GM19468 (cell line): ENCODE data around the gene CTNNA2.
"Not testable (repeated sequence)": the region's sequence is repeated elsewhere in the genome, so short reads cannot be mapped to it uniquely, and the experiment has no call there.

Experiments used
- ATAC-seq: cut with Tn5 transposase; IDR thresholded peaks from one replicate; pipeline ENCODE4 v1.9.1; 2021; ENCODE audit warnings: mild to moderate bottlenecking, moderate library complexity, moderate number of reproducible peaks; ENCODE audit not compliant: unreplicated experiment; ENCODE audit errors: extremely low read depth

The CTNNA2 gene

DNA sequence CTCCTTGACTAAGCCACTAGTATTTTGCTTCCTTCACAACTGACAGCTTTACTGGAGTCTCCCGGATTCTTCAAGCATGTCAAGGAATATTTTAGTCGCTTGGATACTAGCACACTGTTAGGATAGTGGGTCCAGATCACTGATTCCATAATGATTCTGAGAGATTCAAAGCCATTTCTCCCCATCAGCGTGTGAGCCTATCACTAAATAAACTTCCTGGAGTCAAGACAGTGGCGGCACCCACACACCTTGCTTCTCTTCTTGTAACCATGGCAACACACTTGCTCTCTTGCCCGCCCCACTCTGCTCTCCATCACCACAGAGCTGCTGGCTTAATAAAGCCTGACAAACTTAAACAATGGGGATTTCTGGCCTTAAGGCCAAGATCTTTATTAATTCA lies 546.6 kb downstream of the CTNNA2 start:
- ATAC-seq, result no peak

DNA sequence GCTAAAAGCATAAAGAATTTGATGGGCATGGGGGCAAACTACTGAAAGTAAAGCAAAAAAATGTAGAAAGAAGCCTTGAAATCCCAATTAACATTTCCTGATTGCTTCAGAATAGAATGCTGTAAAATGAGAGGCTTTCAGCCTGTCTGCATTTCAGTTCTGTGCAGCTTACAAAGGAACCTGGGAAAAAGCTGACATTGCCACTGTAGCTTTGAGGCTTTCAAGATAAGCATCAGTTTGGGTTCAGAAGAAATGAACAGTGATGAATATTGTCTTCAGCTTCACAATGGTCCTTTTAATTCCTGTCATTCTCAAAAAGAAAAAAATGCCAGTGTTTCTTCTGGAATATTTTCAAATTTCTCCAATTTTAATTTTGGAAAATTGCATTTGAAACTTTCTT lies 549.0 kb downstream of the CTNNA2 start:
- no peak for ATAC-seq

DNA sequence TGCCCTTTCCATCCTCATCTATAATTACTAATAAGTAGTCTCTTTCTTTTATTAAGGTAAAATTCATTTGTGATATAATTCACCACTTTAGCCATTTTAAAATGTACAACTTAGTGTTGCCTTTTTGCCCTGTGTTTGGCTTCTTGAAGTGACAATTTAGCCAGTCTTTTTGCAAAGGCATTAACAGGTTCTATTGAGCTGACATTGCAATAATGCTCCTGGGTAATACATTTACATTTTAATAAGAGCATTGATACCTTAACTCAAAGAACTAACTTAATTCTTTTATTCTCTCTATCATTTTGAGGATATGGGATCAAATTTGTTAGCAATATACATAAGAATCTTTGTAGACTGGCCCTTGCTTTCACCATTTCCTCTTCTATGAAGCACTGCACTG lies 549.4 kb downstream of the CTNNA2 start:
- no peak for ATAC-seq

DNA sequence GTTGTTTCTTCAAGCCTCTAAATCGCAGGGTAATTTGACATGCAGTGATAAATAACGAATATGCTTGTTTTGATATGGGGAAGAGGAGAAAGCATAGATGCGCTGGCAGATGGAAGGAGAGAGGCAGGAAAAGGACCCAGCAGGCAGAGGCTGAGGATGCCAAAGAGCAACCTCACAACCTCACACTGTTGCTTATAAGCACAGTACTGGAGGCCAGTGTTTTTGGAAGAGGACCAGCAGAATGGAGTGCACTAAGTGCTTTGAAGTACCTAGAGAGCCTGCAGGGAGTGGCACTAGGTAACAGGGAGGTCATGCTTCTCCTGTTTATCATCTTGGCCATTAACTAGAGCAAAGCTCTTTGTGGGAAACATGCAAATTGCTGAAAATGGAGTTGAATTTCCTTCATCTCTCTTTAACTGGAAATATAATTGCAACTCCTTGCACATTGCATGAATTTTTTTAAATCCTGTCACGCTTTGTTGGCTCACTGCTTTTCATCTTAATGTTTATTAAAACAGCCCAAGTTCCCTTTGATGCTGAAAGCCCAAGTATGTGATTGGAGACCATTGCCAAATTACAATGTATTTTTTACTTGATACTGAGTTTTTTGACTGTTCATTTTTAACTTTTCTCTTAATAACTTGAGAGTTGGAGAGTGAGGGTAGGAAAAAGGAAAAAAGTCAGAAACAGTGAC lies 555.3 kb downstream of the CTNNA2 start:
- ATAC-seq, result no peak

DNA sequence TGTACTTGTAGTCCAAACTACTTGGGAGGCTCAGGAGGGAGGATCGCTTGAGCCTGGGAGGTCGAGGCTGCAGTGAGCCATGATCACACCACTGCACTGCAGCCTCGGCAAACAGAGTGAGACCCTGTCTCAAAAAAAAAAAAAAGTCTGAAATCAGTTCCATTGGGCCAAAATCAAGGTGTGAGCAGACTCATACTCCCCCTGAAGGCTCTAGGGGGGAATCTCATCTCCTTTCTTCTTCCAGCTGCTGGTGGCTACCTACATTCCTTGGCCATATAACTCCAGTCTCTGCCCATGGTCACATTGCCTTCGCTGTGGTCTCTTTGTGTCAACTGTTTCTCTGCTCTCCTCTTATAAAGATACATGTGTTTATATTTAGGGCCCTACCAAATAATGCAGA lies 557.7 kb downstream of the CTNNA2 start:
- ATAC-seq, result no peak

DNA sequence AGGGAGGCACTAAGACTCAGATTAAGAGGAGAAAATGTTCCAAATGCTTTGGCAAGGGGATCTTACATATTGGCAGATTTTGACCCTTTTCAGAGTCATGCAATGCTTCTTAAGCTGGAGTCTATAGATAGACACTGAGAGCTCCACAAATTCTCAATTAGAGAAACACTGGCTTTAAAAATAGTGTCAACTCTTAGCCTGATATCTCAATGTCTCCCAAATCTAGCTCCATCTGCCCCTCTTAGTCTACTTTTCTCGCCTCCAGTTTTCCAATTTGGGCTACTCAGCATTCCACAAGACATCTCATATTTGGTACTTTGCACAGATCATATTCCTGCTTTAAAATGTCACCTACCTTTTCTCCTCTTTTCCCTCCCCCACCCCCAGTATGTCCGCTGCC lies 559.1 kb downstream of the CTNNA2 start:
- ATAC-seq, result no peak

DNA sequence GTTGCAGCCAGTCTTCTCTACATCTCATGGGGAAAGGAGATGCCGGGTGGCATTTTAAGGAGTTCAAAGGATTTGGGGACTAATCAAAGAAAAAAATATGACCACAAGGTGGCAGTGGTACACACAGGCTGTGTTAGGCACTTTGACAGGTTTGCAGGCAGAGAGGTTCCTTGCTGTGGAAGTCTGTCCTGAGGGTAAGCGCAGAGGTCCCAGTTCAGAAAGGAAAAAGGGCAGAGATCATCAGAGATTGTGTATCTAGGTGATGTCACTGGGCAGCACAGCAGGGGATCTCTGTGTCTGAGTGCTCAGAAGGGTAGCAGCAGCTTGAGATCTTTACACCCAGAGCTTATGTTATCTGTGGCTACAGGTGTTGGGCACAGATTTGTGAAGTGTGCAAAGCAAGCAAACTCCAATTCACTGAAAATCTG lies 560.3 kb downstream of the CTNNA2 start:
- no peak for ATAC-seq

DNA sequence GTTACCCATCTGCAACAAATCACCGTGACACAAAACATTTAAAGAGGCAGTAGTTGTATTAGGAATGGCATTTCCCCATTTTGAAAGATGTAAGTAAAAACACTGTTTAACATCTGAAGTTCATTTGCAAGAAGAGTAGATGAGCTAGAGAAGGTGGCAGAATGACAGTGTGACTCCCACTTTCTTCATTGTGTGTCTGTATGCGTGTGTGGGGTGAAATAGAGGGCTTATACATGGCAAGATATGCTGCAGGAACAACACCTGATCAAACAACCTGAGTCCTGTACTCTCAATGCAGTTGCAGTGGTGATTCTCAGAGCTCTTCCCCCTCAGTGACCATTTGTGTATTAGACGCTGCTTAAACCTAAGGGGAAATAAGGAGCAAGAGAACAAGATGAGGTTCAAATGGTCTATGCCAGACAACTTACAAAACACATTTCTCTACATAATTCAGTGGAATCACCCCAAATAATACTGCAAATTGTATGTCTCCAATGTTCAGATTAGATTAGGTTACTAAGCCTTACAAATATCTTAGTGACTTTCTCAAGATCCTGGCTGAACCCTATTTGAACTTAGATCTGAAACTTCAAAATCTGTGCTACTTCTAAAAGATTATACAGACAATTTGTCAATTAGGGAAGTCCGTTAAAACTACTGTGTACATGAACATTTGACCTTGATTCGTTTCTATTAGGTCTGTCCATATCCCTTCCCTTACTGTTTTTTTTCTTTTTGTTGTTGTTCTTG lies 561.6 kb downstream of the CTNNA2 start:
- ATAC-seq, result no peak

DNA sequence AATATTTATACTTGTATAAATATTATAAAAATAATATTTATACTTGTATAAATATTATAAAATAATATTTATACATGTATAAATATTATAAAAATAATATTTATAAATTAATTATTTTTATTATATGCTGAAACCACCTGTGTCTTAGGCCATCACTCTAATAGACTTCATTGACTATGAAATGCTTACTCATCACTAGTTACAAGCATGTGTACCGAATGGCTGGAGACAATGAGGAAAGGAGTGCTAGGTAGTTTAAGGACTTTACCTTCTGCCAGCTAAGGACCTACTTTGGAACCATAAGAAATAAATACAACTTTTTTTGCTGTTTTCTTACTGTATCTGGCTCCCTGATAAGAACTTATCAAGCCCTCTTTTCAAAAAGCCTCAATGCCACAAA lies 562.9 kb downstream of the CTNNA2 start:
- no peak for ATAC-seq

DNA sequence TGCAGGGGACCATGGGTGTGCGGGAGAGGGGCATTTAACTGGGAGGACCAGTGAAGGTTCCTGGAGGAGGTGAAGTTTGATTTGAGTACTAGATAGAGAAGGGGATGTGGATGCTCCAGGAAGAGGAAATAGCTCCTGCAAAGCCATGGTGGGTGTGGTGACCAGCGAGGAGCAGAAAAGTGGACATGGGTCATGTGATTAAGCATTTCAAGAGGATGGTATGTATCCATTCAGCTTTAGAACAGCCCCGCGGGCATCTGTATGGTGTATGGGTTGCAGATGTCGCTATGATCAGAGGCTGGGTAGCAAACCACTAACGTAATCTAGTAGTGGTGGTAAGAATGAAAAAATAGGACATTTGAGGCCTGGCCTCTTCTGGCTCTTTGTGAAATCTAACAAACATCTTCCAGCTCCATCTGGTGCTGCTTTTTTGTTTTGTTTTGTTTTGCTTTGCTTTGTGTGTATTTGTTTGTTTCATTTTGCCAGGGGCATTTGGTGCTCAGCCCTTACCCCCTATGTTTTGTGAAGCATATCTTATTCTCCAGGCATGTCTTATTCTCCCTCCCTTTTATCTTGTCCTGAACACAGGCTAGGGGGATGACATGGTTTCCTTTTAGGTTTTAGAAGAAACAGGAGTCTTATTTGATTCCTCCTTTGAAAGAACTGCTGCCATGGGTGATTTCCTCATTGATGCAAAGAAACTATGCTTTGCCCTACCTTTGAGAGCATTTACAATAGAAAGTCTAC lies 565.6 kb downstream of the CTNNA2 start:
- no peak for ATAC-seq

DNA sequence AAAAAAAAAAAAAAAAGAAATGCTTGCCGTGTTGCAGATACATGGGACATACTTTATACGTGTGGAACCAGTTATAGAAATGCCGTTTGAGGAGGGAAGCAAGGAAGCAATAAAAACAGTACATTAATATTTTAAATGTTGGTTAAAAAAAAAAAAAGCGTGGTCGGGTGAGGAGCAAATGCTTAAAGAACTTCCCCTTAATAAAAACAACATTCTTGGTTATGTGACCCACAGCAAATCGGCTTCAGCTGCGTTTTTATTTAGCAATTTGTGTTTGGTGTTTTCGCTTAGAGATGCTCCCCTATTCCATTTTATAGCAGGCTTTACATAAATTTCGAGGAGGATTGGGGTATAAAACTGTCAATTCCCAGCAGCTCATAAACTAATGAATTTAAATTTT lies 568.1 kb downstream of the CTNNA2 start:
- ATAC-seq, result no peak

DNA sequence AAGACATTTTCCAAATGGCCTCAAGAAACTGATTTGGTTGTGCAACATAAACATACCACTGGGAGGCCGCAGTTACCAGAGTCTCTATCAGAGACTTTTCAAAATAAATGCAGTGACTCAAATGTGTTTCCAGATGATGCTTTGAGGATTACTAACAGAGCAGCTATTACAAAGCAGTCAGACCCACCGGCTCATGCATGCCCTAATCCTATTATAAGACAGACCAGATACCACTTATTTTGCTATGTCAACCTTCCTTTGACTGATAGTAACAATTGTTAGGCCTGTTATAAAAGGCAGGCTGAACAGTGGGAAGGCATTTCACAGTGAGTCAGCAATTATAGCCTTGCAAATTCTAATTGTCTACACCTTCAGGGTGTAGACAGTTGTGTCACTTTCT lies 574.0 kb downstream of the CTNNA2 start:
- no peak for ATAC-seq

DNA sequence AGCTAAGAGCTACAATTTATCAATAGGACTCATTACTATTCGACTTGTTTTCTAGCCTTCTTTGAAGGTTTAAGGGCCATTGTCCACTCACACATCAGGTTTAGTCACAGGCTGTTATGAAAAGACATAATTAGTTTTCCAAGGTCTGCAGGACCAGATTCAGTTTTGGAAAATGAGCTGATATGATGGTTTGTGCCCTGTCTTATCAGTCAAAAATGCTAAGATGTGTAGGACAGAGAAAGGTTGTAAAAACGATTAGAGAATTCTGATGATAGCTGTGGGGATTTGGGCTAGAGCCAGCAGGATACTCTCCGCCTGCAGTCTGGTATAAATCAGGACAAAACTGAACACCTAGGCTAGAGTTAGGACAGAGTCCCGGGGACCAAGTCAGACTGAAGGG lies 578.4 kb downstream of the CTNNA2 start:
- ATAC-seq, result no peak

DNA sequence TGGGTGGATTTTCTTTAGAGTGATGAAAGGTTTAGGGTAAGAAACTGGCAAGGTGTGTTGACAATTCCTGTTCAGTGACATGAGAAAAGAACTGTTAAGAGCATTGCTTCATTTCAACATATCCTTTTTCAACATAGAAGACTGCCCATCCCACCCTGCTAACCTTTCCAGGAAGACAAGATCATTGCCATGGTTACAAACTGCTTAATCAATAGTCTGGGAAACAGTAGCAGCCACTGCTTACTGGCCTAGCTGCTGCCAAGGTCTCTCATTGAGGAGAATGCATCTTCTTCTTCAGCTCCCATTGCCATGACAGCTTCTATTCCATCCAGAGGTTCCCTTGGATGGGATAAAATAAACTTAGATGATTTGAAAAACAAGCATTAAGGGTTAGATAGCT lies 579.6 kb downstream of the CTNNA2 start:
- no peak for ATAC-seq

DNA sequence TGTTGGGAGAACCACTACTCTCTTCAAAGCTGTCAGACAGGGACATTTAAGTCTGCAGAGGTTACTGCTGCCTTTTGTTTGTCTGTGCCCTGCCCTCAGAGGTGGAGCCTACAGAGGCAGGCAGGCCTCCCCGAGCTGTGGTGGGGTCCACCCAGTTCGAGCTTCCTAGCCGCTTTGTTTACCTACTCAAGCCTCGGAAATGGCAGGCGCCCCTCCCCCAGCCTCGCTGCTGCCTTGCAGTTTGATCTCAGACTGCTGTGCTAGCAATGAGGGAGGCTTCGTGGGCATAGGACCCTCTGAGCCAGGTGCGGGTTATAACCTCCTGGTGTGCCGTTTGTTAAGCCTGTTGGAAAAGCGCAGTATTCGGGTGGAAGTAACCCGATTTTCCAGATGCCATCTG lies 585.7 kb downstream of the CTNNA2 start:
- not testable (repeated sequence) for ATAC-seq

DNA sequence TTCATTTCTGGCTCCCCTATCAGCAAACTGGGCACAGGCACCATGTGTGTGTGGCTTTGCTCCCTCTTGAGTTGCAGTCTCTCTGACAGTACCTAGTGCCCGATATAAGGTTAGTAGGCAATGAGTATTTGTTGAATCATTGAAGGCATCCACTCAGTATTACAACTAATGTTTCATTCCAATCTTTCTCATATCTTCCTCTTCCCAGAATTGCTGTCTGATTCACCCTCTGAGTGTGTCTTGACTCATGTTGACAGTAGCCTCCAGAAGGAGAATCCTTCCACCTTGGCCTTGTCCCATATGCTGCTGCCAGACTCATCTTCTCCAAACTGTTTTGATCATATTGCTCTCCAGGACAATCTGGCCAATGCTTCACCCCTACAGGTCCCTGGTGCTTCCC lies 589.2 kb downstream of the CTNNA2 start:
- ATAC-seq, result no peak

DNA sequence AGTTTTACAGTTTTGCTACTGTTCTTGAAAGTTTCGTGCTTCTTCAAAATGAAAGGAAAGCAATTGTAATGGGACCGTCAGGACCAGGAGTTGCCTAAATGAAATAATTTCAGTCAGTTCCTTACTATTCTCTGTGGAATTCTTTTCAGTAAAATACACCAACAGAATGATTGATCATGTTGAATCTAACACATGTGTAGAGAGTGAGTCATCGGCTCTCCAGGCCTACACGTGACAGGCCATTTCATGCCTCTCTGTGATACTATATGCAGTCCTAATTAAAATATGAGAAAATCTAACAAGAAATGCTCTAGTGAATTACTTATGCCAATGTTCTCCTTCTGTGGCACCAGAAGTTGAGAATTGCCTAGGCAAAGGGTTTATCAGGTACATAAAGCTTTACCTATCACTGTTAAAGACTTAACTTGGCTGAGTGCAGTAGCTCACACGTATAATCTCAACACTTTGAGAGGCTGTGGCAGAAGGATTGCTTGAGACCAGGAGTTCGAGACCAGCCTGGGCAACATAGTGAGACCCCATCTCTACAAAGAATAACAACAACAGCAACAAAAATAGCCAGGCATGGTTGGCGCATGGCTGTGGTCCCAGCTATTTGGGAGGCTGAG lies 592.3 kb downstream of the CTNNA2 start:
- ATAC-seq, result no peak

DNA sequence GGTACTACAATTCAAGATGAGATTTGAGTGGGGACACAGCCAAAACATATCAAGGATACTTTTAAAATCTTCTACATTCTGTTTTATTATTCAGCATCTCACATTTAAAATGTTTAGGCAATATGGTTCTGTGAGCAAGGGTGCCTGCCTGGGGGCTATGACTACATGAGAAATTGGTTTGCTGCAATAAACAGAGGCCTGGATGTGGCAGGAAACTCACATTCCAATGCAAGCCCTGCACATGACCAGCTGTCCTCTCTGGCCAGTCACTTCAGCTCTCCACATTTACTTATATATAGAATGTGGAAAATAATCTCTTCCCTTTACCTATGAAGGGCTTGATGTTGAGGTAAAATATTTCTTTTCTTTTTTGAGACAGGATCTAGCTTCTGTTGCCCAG lies 598.3 kb downstream of the CTNNA2 start:
- no peak for ATAC-seq

DNA sequence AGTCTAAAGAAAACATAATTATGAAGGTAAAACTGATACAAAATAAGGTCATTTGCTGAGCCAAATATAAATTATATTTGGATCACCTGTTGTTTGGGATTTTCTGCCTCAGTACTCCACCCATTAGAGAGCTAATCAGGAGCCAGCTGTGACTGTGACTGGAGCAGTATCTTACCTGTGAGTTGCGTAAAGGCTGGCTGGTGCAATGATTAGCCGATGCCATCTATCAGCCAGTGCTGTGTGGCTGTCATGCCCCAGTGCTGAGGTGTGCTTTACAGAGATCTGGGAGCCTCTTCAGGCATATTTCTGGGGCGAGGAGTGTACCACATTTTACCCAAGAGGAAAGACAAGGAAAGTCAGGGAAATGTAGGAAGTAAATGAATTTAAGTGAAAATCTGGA lies 599.9 kb downstream of the CTNNA2 start:
- no peak for ATAC-seq

DNA sequence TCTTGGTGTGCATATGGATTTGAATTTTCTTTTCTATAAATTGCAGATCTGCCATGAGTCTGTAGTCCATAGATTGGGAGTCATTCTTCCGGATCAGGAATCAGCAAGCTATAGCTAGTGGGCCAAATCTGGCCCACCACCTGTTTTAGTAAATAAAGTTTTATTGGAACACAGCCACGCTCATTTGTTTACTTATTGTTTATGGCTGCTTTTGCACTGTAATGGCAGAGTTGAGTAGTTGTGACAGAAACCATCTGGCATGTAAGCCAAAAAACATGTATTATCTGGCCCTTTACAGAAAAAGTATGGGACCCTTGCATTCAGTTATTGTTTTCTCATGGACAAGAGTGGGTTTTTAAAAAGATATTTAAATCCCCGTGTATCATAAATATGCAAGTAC lies 600.5 kb downstream of the CTNNA2 start:
- no peak for ATAC-seq

DNA sequence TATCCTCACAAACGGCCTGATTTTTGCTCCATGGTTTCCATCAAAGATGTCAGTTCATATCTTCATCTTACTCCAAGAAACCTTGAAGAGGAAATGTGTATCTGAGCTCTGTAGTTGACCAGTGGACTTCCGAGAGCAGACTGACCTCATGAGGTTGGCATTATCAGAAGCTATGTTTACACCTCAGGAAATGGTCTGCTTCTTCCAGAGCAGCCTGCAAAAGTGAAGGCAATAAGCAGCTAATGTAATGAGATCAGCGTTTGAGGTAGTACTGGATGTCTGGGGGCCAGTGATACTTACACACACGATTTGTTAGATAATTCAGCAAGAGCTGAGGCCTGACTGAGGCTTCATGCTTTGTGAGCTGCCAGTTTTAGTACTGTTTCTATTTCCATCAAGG lies 602.0 kb downstream of the CTNNA2 start:
- ATAC-seq, result no peak
